Stomach (tissue), 9 donors: ENCODE results near the gene ADAM15. TPM values are rescaled to one million over a fixed set of nuclear protein-coding genes. Genes with fewer than 3 reads are reported as not detected.

ENCODE experiments used
- DNase-seq, 2 donors: peaks; one replicate each; pipeline versions ENCODE4 v3.0.0 to v3.0.0-alpha.2; 2013 to 2019
- H3K27ac ChIP-seq, 5 donors: fragments of 200-600 bp in 4 of 5; sonication (generic) in 4 of 5; one replicate each; pipeline ENCODE4 v1.5.1; 2013 to 2019; ENCODE audit warnings: mild to moderate bottlenecking in 1 of 5, moderate library complexity in 1 of 5
- H3K27me3 ChIP-seq, 3 donors: fragments of 200-600 bp; sonication (generic); one replicate each; pipeline ENCODE4 v1.5.1; 2017 to 2019; ENCODE audit warnings: mixed run types in 1 of 3
- H3K36me3 ChIP-seq, 4 donors: fragments of 200-600 bp; sonication (generic); 1 replicate in 3 of 4; 2 replicates in 1 of 4; pipeline ENCODE4 v1.5.1; 2016 to 2019
- H3K4me1 ChIP-seq, 4 donors: fragments of 200-600 bp; sonication (generic); one replicate each; pipeline ENCODE4 v1.5.1; 2016 to 2019
- H3K4me3 ChIP-seq, 4 donors: fragments of 200-600 bp; sonication (generic) in 3 of 4; one replicate each; pipeline ENCODE4 v1.5.1; 2016 to 2019; ENCODE audit warnings: mild to moderate bottlenecking in 1 of 4
- H3K9me3 ChIP-seq, 4 donors: fragments of 200-600 bp; sonication (generic); one replicate each; pipeline ENCODE4 v1.5.1; 2016 to 2019
- CTCF ChIP-seq, 7 experiments: fragments of 450-650 bp in 4 of 7; fragments of 200-600 bp in 3 of 7; sonication (generic) in 3 of 7; IDR thresholded peaks; one replicate each; pipeline ENCODE4 v1.5.1; 2016 to 2019; ENCODE audit warnings: antibody characterized with exemption in 7 of 7, control low read depth in 2 of 7, mild to moderate bottlenecking in 1 of 7
- EP300 ChIP-seq: sonication (generic); formaldehyde crosslinking; IDR thresholded peaks from one replicate; pipeline ENCODE4 v1.6.1; 2017; ENCODE audit warnings: antibody characterized with exemption
- POLR2A ChIP-seq, 4 donors: fragments of 450-650 bp; IDR thresholded peaks; one replicate each; pipeline ENCODE4 v1.6.1; 2016; ENCODE audit warnings: antibody characterized with exemption in 4 of 4, control low read depth in 2 of 4, mild to moderate bottlenecking in 1 of 4, moderate library complexity in 1 of 4
- POLR2AphosphoS5 ChIP-seq, 3 donors: sonication (generic); formaldehyde crosslinking; IDR thresholded peaks; one replicate each; pipeline ENCODE4 v1.6.1; 2016; ENCODE audit warnings: antibody characterized with exemption in 3 of 3
- WGBS, 5 donors: extraction: QIAGEN DNeasy Blood & Tissue Kit in 3 of 5; methylation state at CpG; one replicate each; pipeline versions ENCODE4 v1.1.5 to v1.1.7; 2013 to 2018; 5-methylcytosine and 5-hydroxymethylcytosine counted together
- intact Hi-C: fragments of 100-400 bp; cut with DNase I; formaldehyde crosslinking; loops from one replicate; pipeline ENCODE4 v1.15.1; 2023; ENCODE audit warnings: low total_unique reads
- polyA plus RNA-seq, 3 donors: library from polyadenylated mRNA; stranded (reverse); fragments of 200-250 nt; gene quantifications; one replicate each; pipeline ENCODE4 v1.2.3, GENCODE V29; 2013
- total RNA-seq, 5 donors: library from RNA; depleted of rRNA; stranded (reverse); fragments of >200 nt; gene quantifications; one replicate each; pipeline versions ENCODE4 v1.1.0 to v1.2.3, GENCODE V29; 2014 to 2016
- donor health status: healthy with polysubstance abuse.
- donor health status: Bipolar disorder and iron deficiency.
- donor health status: healthy.

ADAM15 gene
- total and polyA plus RNA-seq, 8 donors, result 56.2 to 335 (median 154) TPM

- TF ChIP-seq POLR2A (IDR thresholded peaks at IDR 0.05), result no peak
- no peak for TF ChIP-seq CTCF (IDR thresholded peaks at IDR 0.05)
- TF ChIP-seq POLR2AphosphoS5 (IDR thresholded peaks at IDR 0.05), result no peak
- TF ChIP-seq EP300, result no peak
- Histone ChIP-seq H3K4me3 (no peak overlapping the region), H3K27me3 (no peaks in the 10 kb centered on the region), H3K36me3 (peaks cover 28 to 56% (median 44%) of the 10 kb centered on the region in 4 donors), H3K9me3 (no peaks in the 10 kb centered on the region), H3K4me1 (peaks cover 61 to 94% (median 86%) of the 10 kb centered on the region in 4 donors), H3K27ac (peak overlapping the region in 4 of 5 donors; percentile 83 to 100 (median 99))
- DNase-seq, result no peak
- intact Hi-C loops, result loop anchor here (10.0 kb wide), 1 partner anchor 50 kb away; the partner anchor contains the start of gene PYGO2
- WGBS, 5 donors, result 84 to 92% (median 88%) methylated on average over 17 to 31 of the region's 31 CpGs
Measured at GRCh38 chr1:155014709-155015508, 36.2 kb upstream of the ADAM15 start.

GRCh38 chr1:155015527-155016230, 35.4 kb upstream of the ADAM15 start:
- no peak for TF ChIP-seq CTCF (IDR thresholded peaks at IDR 0.05)
- TF ChIP-seq POLR2A (IDR thresholded peaks at IDR 0.05), result no peak
- peak in 1 of 3 donors; percentile 15 for TF ChIP-seq POLR2AphosphoS5 (IDR thresholded peaks at IDR 0.05)
- TF ChIP-seq EP300, result no peak
- Histone ChIP-seq H3K27ac (peak overlapping the region; percentile 83 to 100 (median 92)), H3K9me3 (no peaks in the 10 kb centered on the region), H3K4me1 (peaks cover 53 to 86% (median 79%) of the 10 kb centered on the region in 4 donors), H3K36me3 (peaks cover 28 to 53% (median 43%) of the 10 kb centered on the region in 4 donors), H3K27me3 (no peaks in the 10 kb centered on the region), H3K4me3 (no peak overlapping the region)
- WGBS, 5 donors, result 72 to 76% (median 73%) methylated on average over 9 to 16 of the region's 16 CpGs
- intact Hi-C loops, result loop anchor here (10.0 kb wide), 1 partner anchor 51 kb away; the partner anchor contains the start of gene PYGO2
- DNase-seq, result no peak

GRCh38 chr1:155016231-155016831, 34.8 kb upstream of the ADAM15 start:
- H3K4me3 ChIP-seq, result peak overlapping the region in 1 of 4 donors; percentile 39
- TF ChIP-seq CTCF (IDR thresholded peaks at IDR 0.05), result no peak
- no peak for TF ChIP-seq POLR2A (IDR thresholded peaks at IDR 0.05)
- peaks cover 47 to 79% (median 72%) of the 10 kb centered on the region in 4 donors for H3K4me1 ChIP-seq
- H3K9me3 ChIP-seq, result no peaks in the 10 kb centered on the region
- 59 to 86% (median 69%) methylated on average over 22 to 26 of the region's 26 CpGs for WGBS, 5 donors
- H3K36me3 ChIP-seq, result peaks cover 28 to 47% (median 36%) of the 10 kb centered on the region in 4 donors
- H3K27me3 ChIP-seq, result no peaks in the 10 kb centered on the region
- intact Hi-C loops, result loop anchor here (10.0 kb wide), 1 partner anchor 52 kb away; the partner anchor contains the start of gene PYGO2
- DNase-seq, result no peak
- peak overlapping the region; percentile 83 to 100 (median 92) for H3K27ac ChIP-seq
